HepG2 (cell line): Measurements from ENCODE around the gene PCDHGA2. TPM values are rescaled to one million over a fixed set of nuclear protein-coding genes. Genes with fewer than 3 reads are reported as not detected.

Experiments
- AFF4 ChIP-seq: sonication (generic); formaldehyde crosslinking; IDR thresholded peaks from 2 replicates; pipeline ENCODE4 v1.4.0; 2020; ENCODE audit warnings: missing genetic modification reagents
- DZIP1 ChIP-seq: sonication (generic); formaldehyde crosslinking; IDR thresholded peaks from 2 replicates; pipeline ENCODE4 v1.5.0; 2020; ENCODE audit warnings: mild to moderate bottlenecking, missing genetic modification reagents
- HDAC2 ChIP-seq: sonication (generic); formaldehyde crosslinking; IDR thresholded peaks from 2 replicates; pipeline ENCODE4 v1.4.0; 2020; ENCODE audit warnings: missing genetic modification reagents
- KDM2A ChIP-seq: sonication (generic); formaldehyde crosslinking; IDR thresholded peaks from 2 replicates; pipeline ENCODE4 v1.4.0; 2020; ENCODE audit warnings: low read depth, missing genetic modification reagents, borderline replicate concordance
- MTF1 ChIP-seq: sonication (generic); formaldehyde crosslinking; IDR thresholded peaks from 2 replicates; pipeline ENCODE4 v1.5.0; 2020; ENCODE audit warnings: missing genetic modification reagents
- NFIB ChIP-seq: sonication (generic); formaldehyde crosslinking; IDR thresholded peaks from 2 replicates; pipeline ENCODE4 v1.9.0; 2021; ENCODE audit warnings: missing genetic modification reagents, mild to moderate bottlenecking, borderline replicate concordance
- PAX8 ChIP-seq: sonication (generic); formaldehyde crosslinking; IDR thresholded peaks from 2 replicates; pipeline ENCODE4 v1.8.0; 2022; ENCODE audit warnings: mild to moderate bottlenecking, missing genetic modification reagents, borderline replicate concordance
- REL ChIP-seq: sonication (generic); formaldehyde crosslinking; conservative IDR thresholded peaks from 2 replicates; pipeline ENCODE4 v1.8.0; 2022; ENCODE audit warnings: mild to moderate bottlenecking, missing genetic modification reagents, moderate library complexity
- RFXANK ChIP-seq: IDR thresholded peaks from 2 replicates; pipeline ENCODE4 v1.6.1; 2016
- SRSF9 ChIP-seq: fragments of 200-400 bp; formaldehyde crosslinking; IDR thresholded peaks from 2 replicates; pipeline ENCODE4 v1.6.1; 2018; ENCODE audit warnings: borderline replicate concordance, mild to moderate bottlenecking, low read depth, low read length; ENCODE audit not compliant: insufficient read depth, poor library complexity, severe bottlenecking
- TSC22D2 ChIP-seq: sonication (generic); formaldehyde crosslinking; IDR thresholded peaks from 2 replicates; pipeline ENCODE4 v1.5.1; 2020; ENCODE audit warnings: missing genetic modification reagents, mild to moderate bottlenecking, borderline replicate concordance
- ZFP62 ChIP-seq: sonication (generic); formaldehyde crosslinking; IDR thresholded peaks from 2 replicates; pipeline ENCODE4 v1.4.0; 2020; ENCODE audit warnings: missing genetic modification reagents
- ZNF652 ChIP-seq: IDR thresholded peaks from 2 replicates; pipeline ENCODE4 v1.6.1; 2016; ENCODE audit warnings: low read depth, borderline replicate concordance
- ZNF678 ChIP-seq: sonication (generic); formaldehyde crosslinking; IDR thresholded peaks from 2 replicates; pipeline ENCODE4 v1.4.0; 2020; ENCODE audit warnings: mild to moderate bottlenecking, missing genetic modification reagents
- ZNF746 ChIP-seq: sonication (generic); formaldehyde crosslinking; IDR thresholded peaks from 2 replicates; pipeline ENCODE4 v1.8.0; 2022; ENCODE audit warnings: mild to moderate bottlenecking, missing genetic modification reagents
- ZNF850 ChIP-seq: sonication (generic); formaldehyde crosslinking; conservative IDR thresholded peaks from 2 replicates; pipeline ENCODE4 v1.9.0; 2021; ENCODE audit warnings: mild to moderate bottlenecking, missing genetic modification reagents
- polyA plus RNA-seq, 8 experiments: library from polyadenylated mRNA; depleted of rRNA in 3 of 8; stranded (reverse) in 7 of 8; unstranded in 1 of 8; fragments of >200 nt; fragmentation: Illumina TruSeq in 4 of 8; extraction: Trizol in 4 of 8; gene quantifications; 2 replicates each; pipeline versions ENCODE4 v1.2.1 to v1.2.3, GENCODE V29; 2011 to 2016; ENCODE audit warnings: low read depth in 4 of 8, missing spikeins in 1 of 8, mixed read lengths in 1 of 8; ENCODE audit not compliant: insufficient read depth in 1 of 8
- total RNA-seq, 5 experiments: library from RNA; depleted of rRNA; stranded (reverse); fragments of >200 nt; fragmentation: Illumina TruSeq; extraction: Trizol; gene quantifications; 2 replicates each; pipeline ENCODE4 v1.2.3, GENCODE V29; 2016; ENCODE audit warnings: low read depth in 1 of 5
- TF ChIP-seq, protein P1 (sequence below): sonication (generic); formaldehyde crosslinking; IDR thresholded peaks from 2 replicates; pipeline ENCODE4 v1.5.1; 2020; ENCODE audit warnings: missing genetic modification reagents, mild to moderate bottlenecking, borderline replicate concordance
- TF ChIP-seq, protein P2 (sequence below): sonication (generic); formaldehyde crosslinking; IDR thresholded peaks from 2 replicates; pipeline ENCODE4 v1.4.0; 2020; ENCODE audit warnings: missing genetic modification reagents, mild to moderate bottlenecking, borderline replicate concordance

Gene PCDHGA2
- total and polyA plus RNA-seq, 2 of the 13 experiments (the other 11 are each of a cell fraction or from before 2014, with no cell fraction given), result 0.04 to 0.11 TPM

GRCh38 chr5:141320225-141321169 lies 18.1 kb upstream of the PCDHGA2 start, which contains the start of gene TAF7 (continued):
- TF ChIP-seq DZIP1 (CRISPR knock-in tag) (no peak), PAX8 (CRISPR knock-in tag) (peak; percentile 93; the same call in 1 of the 2 replicates), AFF4 (no peak), RFXANK (CRISPR knock-in tag) (no peak), ZNF746 (CRISPR knock-in tag) (no peak), TSC22D2 (CRISPR knock-in tag) (no peak), NFIB (no peak), ZFP62 (CRISPR knock-in tag) (no peak), KDM2A (CRISPR knock-in tag) (peak; percentile 83), ZNF850 (CRISPR knock-in tag) (peak; percentile 90), ZNF678 (CRISPR knock-in tag) (peak; percentile 89), SRSF9 (no peak), MTF1 (CRISPR knock-in tag) (no peak), ZNF652 (CRISPR knock-in tag) (no peak), REL (CRISPR knock-in tag) (peak; percentile 91; the same call in 1 of the 2 replicates), HDAC2 (CRISPR knock-in tag) (no peak)
- TF ChIP-seq, protein P1, sequence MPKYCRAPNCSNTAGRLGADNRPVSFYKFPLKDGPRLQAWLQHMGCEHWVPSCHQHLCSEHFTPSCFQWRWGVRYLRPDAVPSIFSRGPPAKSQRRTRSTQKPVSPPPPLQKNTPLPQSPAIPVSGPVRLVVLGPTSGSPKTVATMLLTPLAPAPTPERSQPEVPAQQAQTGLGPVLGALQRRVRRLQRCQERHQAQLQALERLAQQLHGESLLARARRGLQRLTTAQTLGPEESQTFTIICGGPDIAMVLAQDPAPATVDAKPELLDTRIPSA (CRISPR knock-in tag), result no peak; the same call in 1 of the 2 replicates
- TF ChIP-seq, protein P2, sequence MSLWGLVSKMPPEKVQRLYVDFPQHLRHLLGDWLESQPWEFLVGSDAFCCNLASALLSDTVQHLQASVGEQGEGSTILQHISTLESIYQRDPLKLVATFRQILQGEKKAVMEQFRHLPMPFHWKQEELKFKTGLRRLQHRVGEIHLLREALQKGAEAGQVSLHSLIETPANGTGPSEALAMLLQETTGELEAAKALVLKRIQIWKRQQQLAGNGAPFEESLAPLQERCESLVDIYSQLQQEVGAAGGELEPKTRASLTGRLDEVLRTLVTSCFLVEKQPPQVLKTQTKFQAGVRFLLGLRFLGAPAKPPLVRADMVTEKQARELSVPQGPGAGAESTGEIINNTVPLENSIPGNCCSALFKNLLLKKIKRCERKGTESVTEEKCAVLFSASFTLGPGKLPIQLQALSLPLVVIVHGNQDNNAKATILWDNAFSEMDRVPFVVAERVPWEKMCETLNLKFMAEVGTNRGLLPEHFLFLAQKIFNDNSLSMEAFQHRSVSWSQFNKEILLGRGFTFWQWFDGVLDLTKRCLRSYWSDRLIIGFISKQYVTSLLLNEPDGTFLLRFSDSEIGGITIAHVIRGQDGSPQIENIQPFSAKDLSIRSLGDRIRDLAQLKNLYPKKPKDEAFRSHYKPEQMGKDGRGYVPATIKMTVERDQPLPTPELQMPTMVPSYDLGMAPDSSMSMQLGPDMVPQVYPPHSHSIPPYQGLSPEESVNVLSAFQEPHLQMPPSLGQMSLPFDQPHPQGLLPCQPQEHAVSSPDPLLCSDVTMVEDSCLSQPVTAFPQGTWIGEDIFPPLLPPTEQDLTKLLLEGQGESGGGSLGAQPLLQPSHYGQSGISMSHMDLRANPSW, result 0 out of 2 replicates have a peak, but pooled peaks have one; percentile 13
